ENCODE results near the gene TMEM183A.

The TMEM183A gene

DNA sequence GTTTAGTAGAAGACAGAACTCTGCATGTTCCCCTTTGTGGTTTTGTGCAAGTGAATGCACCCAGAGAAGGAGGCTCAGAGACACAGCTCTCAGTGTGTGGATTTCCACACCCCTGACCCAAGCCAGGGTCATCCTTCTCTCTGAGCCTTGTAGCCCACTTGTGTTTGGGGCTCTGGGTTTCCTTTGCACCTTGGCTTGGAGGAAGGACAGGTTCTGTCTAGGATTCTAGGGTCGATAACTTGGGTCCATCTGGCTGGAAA lies 51.4 kb downstream of the TMEM183A start:
- H3K27ac ChIP-seq, result no peak overlapping the region
- TF ChIP-seq CTCF (IDR thresholded peaks at IDR 0.05), result no peak
- no peak for DNase-seq (ENCODE audit: low spot score)
- no peak overlapping the region for H3K4me3 ChIP-seq

DNA sequence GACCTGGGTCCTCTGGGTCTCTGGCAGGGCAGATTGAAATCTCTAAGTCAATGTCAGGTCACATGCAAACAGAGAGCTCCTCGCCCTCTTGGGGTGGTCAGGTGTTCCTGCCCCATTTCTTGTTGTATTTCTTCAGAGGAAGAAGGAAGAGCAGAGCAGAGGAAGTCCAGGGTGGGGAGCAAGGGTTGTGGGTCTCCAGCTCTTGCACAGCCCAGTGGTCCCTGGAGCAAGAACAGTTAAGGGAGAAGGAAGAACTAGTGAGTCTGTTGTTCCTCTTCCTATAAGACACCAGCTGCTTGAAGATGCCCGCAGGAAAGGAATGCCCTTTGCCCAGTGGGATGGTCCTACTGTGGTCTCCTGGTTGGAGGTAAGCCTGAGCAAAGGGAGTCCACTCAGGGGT lies 52.3 kb downstream of the TMEM183A start:
- DNase-seq (ENCODE audit: low spot score), result no peak
- no peak for TF ChIP-seq CTCF (IDR thresholded peaks at IDR 0.05)
- Histone ChIP-seq H3K27ac (no peak overlapping the region), H3K4me3 (no peak overlapping the region)

DNA sequence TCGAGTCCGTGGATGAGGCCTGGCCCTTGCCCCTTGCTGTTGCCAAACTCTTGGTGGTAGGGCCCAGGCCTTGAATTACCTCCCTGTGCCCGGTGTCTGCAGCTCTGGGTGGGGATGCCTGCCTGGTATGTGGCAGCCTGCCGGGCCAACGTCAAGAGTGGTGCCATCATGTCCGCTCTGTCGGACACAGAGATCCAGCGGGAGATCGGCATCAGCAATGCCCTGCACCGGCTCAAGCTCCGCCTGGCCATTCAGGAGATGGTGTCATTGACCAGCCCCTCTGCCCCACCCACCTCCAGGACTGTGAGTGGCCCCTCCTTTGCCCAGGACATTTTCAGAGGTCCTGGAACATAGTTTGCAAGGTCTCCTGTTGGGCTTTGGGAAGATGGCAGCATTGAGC lies 52.9 kb downstream of the TMEM183A start:
- no peak for TF ChIP-seq CTCF (IDR thresholded peaks at IDR 0.05)
- no peak for DNase-seq (ENCODE audit: low spot score)
- no peak overlapping the region for H3K27ac ChIP-seq
- no peak overlapping the region for H3K4me3 ChIP-seq

GRCh38 chr1:203063287-203063686 lies 56.1 kb downstream of the TMEM183A start:
- H3K4me3 ChIP-seq, result no peak overlapping the region
- no peak for TF ChIP-seq CTCF (IDR thresholded peaks at IDR 0.05)

DNA sequence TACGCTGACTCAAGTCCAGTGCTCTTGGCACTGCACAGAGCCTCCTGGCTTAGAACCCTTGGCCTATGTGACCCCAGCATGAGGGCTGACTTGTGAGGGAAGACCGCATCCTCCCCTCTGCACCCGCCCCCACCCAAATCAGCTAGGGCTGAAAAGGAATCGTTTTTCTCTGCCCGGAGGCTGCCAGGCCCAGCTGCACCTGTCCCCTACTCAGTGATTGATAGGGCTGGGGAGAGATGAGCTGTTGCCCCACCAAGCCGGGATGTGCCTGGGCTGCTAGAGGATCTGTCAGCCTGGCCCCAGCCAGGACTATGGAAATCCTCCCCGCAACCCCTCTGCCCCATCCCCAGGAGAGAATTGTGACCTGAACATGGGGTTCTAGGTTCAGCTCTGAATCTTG lies 58.0 kb downstream of the TMEM183A start:
- no peak for TF ChIP-seq CTCF (IDR thresholded peaks at IDR 0.05)
- Histone ChIP-seq H3K4me3 (no peak overlapping the region), H3K27ac (no peak overlapping the region)
- DNase-seq (ENCODE audit: low spot score), result no peak

More at GRCh38 chr1:203063287-203063686, 56.1 kb downstream of the TMEM183A start:
- no peak overlapping the region for H3K27ac ChIP-seq
- DNase-seq (ENCODE audit: low spot score), result no peak

- no peak for DNase-seq (ENCODE audit: low spot score)
- TF ChIP-seq CTCF (IDR thresholded peaks at IDR 0.05), result no peak
- Histone ChIP-seq H3K27ac (no peak overlapping the region), H3K4me3 (no peak overlapping the region)
These were observed 58.8 kb downstream of the TMEM183A start for GRCh38 chr1:203065986-203066385.

DNA sequence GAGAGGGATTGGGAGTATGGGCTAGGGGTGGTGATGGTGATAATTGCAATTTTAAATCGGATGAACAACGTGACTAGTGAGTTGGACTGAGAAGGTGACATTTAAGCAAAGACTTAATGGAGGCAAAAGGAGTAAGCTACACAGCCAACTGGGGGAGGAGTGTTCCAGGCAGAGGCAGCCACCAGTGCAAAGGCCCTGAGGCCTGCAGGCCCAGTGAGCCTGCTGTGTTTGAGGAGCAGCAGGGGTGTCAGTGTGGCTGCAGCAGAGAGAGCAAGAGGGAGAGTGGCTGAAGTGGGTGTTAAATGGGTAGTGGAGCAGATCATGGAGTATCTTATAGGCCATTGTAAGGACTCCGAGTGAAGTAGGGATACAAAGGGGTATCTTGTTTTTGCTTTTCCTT lies 59.8 kb downstream of the TMEM183A start:
- Histone ChIP-seq H3K4me3 (no peak overlapping the region), H3K27ac (no peak overlapping the region)
- no peak for DNase-seq (ENCODE audit: low spot score)
- no peak for TF ChIP-seq CTCF (IDR thresholded peaks at IDR 0.05)

All from coronary artery (tissue), 2 donors.